Chondrocyte (in vitro differentiated cells): ENCODE measurements around the gene SYNE2. TPM values are rescaled to one million over a fixed set of nuclear protein-coding genes. Genes with fewer than 3 reads are reported as not detected.

Experiments used
- DNase-seq: peaks from one replicate; pipeline ENCODE4 v3.0.0; 2021; ENCODE audit warnings: mixed read lengths, low spot score
- H3K27ac Mint-ChIP-seq: one replicate; pipeline ENCODE4 v1.8.0; 2021; ENCODE audit warnings: mild to moderate bottlenecking, moderate library complexity, mixed read lengths; ENCODE audit not compliant: unreplicated experiment
- H3K27me3 Mint-ChIP-seq: 2 replicates; pipeline ENCODE4 v1.8.0; 2021; ENCODE audit warnings: low read depth, mixed read lengths
- H3K36me3 Mint-ChIP-seq: 2 replicates; pipeline ENCODE4 v1.8.0; 2021; ENCODE audit warnings: low read depth, mixed read lengths
- H3K4me1 Mint-ChIP-seq: 2 replicates; pipeline ENCODE4 v1.8.0; 2021; ENCODE audit warnings: low read depth, mild to moderate bottlenecking, mixed read lengths
- H3K4me3 Mint-ChIP-seq: one replicate; pipeline ENCODE4 v1.8.0; 2021; ENCODE audit warnings: mild to moderate bottlenecking, moderate library complexity, mixed read lengths; ENCODE audit not compliant: unreplicated experiment
- H3K9me3 Mint-ChIP-seq: 2 replicates; pipeline ENCODE4 v1.8.0; 2021; ENCODE audit warnings: low read depth, mixed read lengths
- CTCF ChIP-seq: fragments of 200-600 bp; sonication (generic); IDR thresholded peaks from 2 replicates; pipeline ENCODE4 v1.5.0; 2021; ENCODE audit warnings: antibody characterized with exemption, mild to moderate bottlenecking, moderate library complexity
- total RNA-seq: library from RNA; stranded (reverse); gene quantifications from 3 replicates; pipeline ENCODE4 v1.2.1, GENCODE V29; 2021

Gene SYNE2
- total RNA-seq, 1 donor from 2014 or later = 13.6 TPM

- Mint-ChIP-seq H3K4me1 (no peaks in the 10 kb centered on the region), H3K4me3 (no peak overlapping the region), H3K9me3 (no peaks in the 10 kb centered on the region), H3K36me3 (peaks cover 4% of the 10 kb centered on the region), H3K27ac (no peak overlapping the region), H3K27me3 (no peaks in the 10 kb centered on the region)
- DNase-seq = no peak
- no peak for TF ChIP-seq CTCF
Observed at GRCh38 chr14:63952053-63952932, 99.5 kb downstream of the SYNE2 start.

- no peak for TF ChIP-seq CTCF
- Mint-ChIP-seq H3K4me1 (no peaks in the 10 kb centered on the region), H3K9me3 (no peaks in the 10 kb centered on the region), H3K27ac (no peak overlapping the region), H3K27me3 (no peaks in the 10 kb centered on the region), H3K36me3 (peaks cover 4% of the 10 kb centered on the region), H3K4me3 (no peak overlapping the region)
- DNase-seq = no peak
Observed at GRCh38 chr14:63952933-63953437, 100.2 kb downstream of the SYNE2 start.

DNA sequence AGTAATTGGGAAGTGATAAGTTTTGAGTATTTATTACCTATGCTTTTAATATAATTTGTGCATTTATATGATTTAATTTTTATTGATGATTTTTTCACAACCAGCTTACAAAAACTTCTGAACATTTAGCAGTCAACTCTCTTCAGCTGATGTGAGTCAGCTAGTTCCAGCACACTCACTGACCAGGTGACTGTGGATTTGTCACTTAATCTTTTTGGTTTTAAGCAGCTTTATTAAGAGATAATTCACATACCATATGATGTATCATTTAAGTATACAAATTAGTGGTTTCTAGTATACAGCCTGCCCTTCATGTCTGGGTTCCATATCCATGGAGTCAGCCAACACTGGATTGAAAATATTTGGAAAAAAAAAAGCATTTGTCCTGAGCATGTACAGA, 103.5 kb downstream of the SYNE2 start:
- TF ChIP-seq CTCF = no peak

DNA sequence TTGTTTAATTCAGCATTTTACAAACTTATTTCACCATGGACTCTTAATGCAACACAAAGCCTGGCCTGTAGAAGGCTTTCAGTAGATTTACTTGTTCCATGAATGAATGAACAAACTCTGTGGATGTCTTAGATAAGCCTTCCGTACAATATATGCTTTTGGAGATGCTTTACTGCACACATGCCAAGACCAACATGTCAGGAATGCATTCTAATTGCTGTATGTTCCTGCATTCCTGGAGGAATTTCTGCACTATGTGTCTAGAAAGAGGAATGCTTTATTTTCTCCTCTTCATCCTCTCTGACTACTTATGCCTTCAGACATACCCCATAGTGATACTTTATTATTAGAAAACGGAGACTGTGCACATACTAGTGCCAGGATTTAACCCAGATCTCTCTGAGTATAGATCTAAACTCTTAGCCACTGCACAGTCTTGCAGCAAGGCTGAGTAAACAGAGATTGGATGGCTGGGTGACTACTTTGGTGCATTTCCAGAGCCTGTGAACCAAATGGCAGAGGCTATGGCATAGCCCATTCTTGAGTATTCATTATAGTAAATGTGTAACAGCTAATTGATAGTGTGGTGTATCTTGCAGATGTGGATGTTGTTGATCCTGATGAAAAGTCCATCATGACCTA, 108.2 kb downstream of the SYNE2 start:
- H3K4me1 Mint-ChIP-seq = peaks cover 12% of the 10 kb centered on the region
- DNase-seq = no peak
- no peak for TF ChIP-seq CTCF

More for the DNA sequence above, 103.5 kb downstream of the SYNE2 start:
- no peak for DNase-seq
- H3K36me3 Mint-ChIP-seq = peaks cover 2% of the 10 kb centered on the region
- H3K27me3 Mint-ChIP-seq = no peaks in the 10 kb centered on the region
- no peaks in the 10 kb centered on the region for H3K9me3 Mint-ChIP-seq
- no peak overlapping the region for H3K27ac Mint-ChIP-seq
- H3K4me1 Mint-ChIP-seq = peaks cover 7% of the 10 kb centered on the region
- no peak overlapping the region for H3K4me3 Mint-ChIP-seq

GRCh38 chr14:63962906-63963305, 110.1 kb downstream of the SYNE2 start:
- Mint-ChIP-seq H3K36me3 (no peaks in the 10 kb centered on the region), H3K4me1 (peaks cover 12% of the 10 kb centered on the region), H3K9me3 (no peaks in the 10 kb centered on the region), H3K27ac (no peak overlapping the region), H3K4me3 (no peak overlapping the region), H3K27me3 (no peaks in the 10 kb centered on the region)
- no peak for TF ChIP-seq CTCF
- no peak for DNase-seq

More for the DNA sequence above, 108.2 kb downstream of the SYNE2 start:
- H3K36me3 Mint-ChIP-seq = no peaks in the 10 kb centered on the region
- no peak overlapping the region for H3K27ac Mint-ChIP-seq
- H3K9me3 Mint-ChIP-seq = no peaks in the 10 kb centered on the region
- no peaks in the 10 kb centered on the region for H3K27me3 Mint-ChIP-seq
- H3K4me3 Mint-ChIP-seq = no peak overlapping the region
